IPS DF 6.9 (cell line): ENCODE measurements around the gene NLRP2B.
"Not testable (repeated sequence)": the region's sequence is repeated elsewhere in the genome, so short reads cannot be mapped to it uniquely, and the experiment has no call there.

ENCODE experiments used
- DNase-seq: peaks from one replicate; pipeline ENCODE4 v3.0.0-alpha.2; 2013; ENCODE audit warnings: low read depth, low spot score
- H3K27ac ChIP-seq: one replicate; pipeline ENCODE4 v1.5.1; 2013; ENCODE audit warnings: low read length, control low read depth
- H3K27me3 ChIP-seq: 2 replicates; pipeline ENCODE4 v1.6.1; 2013; ENCODE audit warnings: mild to moderate bottlenecking, low read length; ENCODE audit not compliant: control insufficient read depth, insufficient read depth
- H3K36me3 ChIP-seq: 2 replicates; pipeline ENCODE4 v1.6.1; 2013; ENCODE audit warnings: low read length; ENCODE audit not compliant: control insufficient read depth, insufficient read depth
- H3K4me1 ChIP-seq: 2 replicates; pipeline ENCODE4 v1.6.1; 2013; ENCODE audit warnings: low read length; ENCODE audit not compliant: control insufficient read depth, insufficient read depth
- H3K4me3 ChIP-seq: 2 replicates; pipeline ENCODE4 v1.5.1; 2013; ENCODE audit warnings: mild to moderate bottlenecking, low read length
- H3K9me3 ChIP-seq: 2 replicates; pipeline ENCODE4 v1.6.1; 2013; ENCODE audit warnings: low read length, inconsistent platforms; ENCODE audit not compliant: control insufficient read depth, insufficient read depth
- WGBS: extraction: QIAGEN DNeasy Blood & Tissue Kit; methylation state at CpG from one replicate; pipeline ENCODE4 v1.1.7; 2013; ENCODE audit warnings: mixed read lengths, missing lambda C conversion rate; ENCODE audit not compliant: insufficient read length, insufficient coverage; 5-methylcytosine and 5-hydroxymethylcytosine counted together

The NLRP2B gene

GRCh38 chrX:57680160-57680559, at the start of gene NLRP2B:
NLRP2B (minus strand) TSS chrX:57680260.
- no peaks in the 10 kb centered on the region for H3K27me3 ChIP-seq
- DNase-seq, result no peak
- H3K4me3 ChIP-seq, result no peak within 1 kb of the TSS
- no peak within 1 kb of the TSS for H3K27ac ChIP-seq
- no peaks in the 10 kb centered on the region for H3K36me3 ChIP-seq
- H3K9me3 ChIP-seq, result no peaks in the 10 kb centered on the region
- H3K4me1 ChIP-seq, result no peaks in the 10 kb centered on the region
- no CpG with 5 or more reads among the region's 6 CpGs for WGBS

GRCh38 chrX:57725995-57726394, 45.9 kb upstream of the NLRP2B start:
- H3K4me1 ChIP-seq, H3K27ac ChIP-seq, H3K9me3 ChIP-seq, H3K4me3 ChIP-seq, H3K36me3 ChIP-seq, DNase-seq, H3K27me3 ChIP-seq: not testable (repeated sequence)
- WGBS, result no CpG with 5 or more reads among the region's 3 CpGs

GRCh38 chrX:57681341-57681740, 1.3 kb upstream of the NLRP2B start:
- Histone ChIP-seq H3K27ac (no peak overlapping the region), H3K4me3 (no peak overlapping the region), H3K27me3 (no peaks in the 10 kb centered on the region), H3K9me3 (no peaks in the 10 kb centered on the region), H3K36me3 (no peaks in the 10 kb centered on the region), H3K4me1 (no peaks in the 10 kb centered on the region)
- no CpG with 5 or more reads among the region's 2 CpGs for whole genome bisulfite sequencing
- no peak for DNase-seq

GRCh38 chrX:57678686-57679428, 1.2 kb downstream of the NLRP2B start:
- no peaks in the 10 kb centered on the region for H3K4me1 ChIP-seq
- no peak overlapping the region for H3K4me3 ChIP-seq
- no peaks in the 10 kb centered on the region for H3K27me3 ChIP-seq
- no CpG with 5 or more reads among the region's 37 CpGs for WGBS
- H3K27ac ChIP-seq, result no peak overlapping the region
- no peaks in the 10 kb centered on the region for H3K9me3 ChIP-seq
- H3K36me3 ChIP-seq, result no peaks in the 10 kb centered on the region
- no peak for DNase-seq

GRCh38 chrX:57677132-57677858, 2.8 kb downstream of the NLRP2B start:
- DNase-seq, result no peak
- Histone ChIP-seq H3K4me3 (no peak overlapping the region), H3K27ac (no peak overlapping the region), H3K36me3 (no peaks in the 10 kb centered on the region), H3K4me1 (no peaks in the 10 kb centered on the region), H3K27me3 (no peaks in the 10 kb centered on the region), H3K9me3 (no peaks in the 10 kb centered on the region)
- no CpG with 5 or more reads among the region's 8 CpGs for WGBS

GRCh38 chrX:57675320-57675719, 4.7 kb downstream of the NLRP2B start:
- no CpG with 5 or more reads among the region's 2 CpGs for WGBS
- no peaks in the 10 kb centered on the region for H3K27me3 ChIP-seq
- H3K9me3 ChIP-seq, result no peaks in the 10 kb centered on the region
- DNase-seq, result no peak
- H3K4me1 ChIP-seq, result no peaks in the 10 kb centered on the region
- H3K27ac ChIP-seq, result no peak overlapping the region
- H3K36me3 ChIP-seq, result no peaks in the 10 kb centered on the region
- H3K4me3 ChIP-seq, result no peak overlapping the region

- H3K27me3 ChIP-seq, result no peaks in the 10 kb centered on the region
- WGBS, result no CpG with 5 or more reads among the region's 5 CpGs
Observed at GRCh38 chrX:57674861-57675260, 5.2 kb downstream of the NLRP2B start.

GRCh38 chrX:57669961-57670360, 10.1 kb downstream of the NLRP2B start:
- Histone ChIP-seq H3K9me3 (no peaks in the 10 kb centered on the region), H3K27ac (no peak overlapping the region), H3K36me3 (no peaks in the 10 kb centered on the region), H3K4me3 (no peak overlapping the region), H3K27me3 (no peaks in the 10 kb centered on the region), H3K4me1 (no peaks in the 10 kb centered on the region)
- WGBS, result no CpG with 5 or more reads among the region's 1 CpG
- no peak for DNase-seq

More at GRCh38 chrX:57674861-57675260, 5.2 kb downstream of the NLRP2B start:
- no peak for DNase-seq
- Histone ChIP-seq H3K9me3 (no peaks in the 10 kb centered on the region), H3K27ac (no peak overlapping the region), H3K36me3 (no peaks in the 10 kb centered on the region), H3K4me3 (no peak overlapping the region), H3K4me1 (no peaks in the 10 kb centered on the region)

GRCh38 chrX:57667010-57667409, 13.1 kb downstream of the NLRP2B start:
- Histone ChIP-seq H3K4me3 (no peak overlapping the region), H3K36me3 (no peaks in the 10 kb centered on the region), H3K4me1 (no peaks in the 10 kb centered on the region), H3K27ac (no peak overlapping the region), H3K9me3 (no peaks in the 10 kb centered on the region), H3K27me3 (no peaks in the 10 kb centered on the region)
- WGBS, result no CpG with 5 or more reads among the region's 1 CpG
- DNase-seq, result no peak

- no CpG with 5 or more reads among the region's 2 CpGs for WGBS
Observed at GRCh38 chrX:57655065-57655464, 25.0 kb downstream of the NLRP2B start.

More at GRCh38 chrX:57655065-57655464, 25.0 kb downstream of the NLRP2B start:
- Histone ChIP-seq H3K27me3 (no peaks in the 10 kb centered on the region), H3K27ac (no peak overlapping the region), H3K36me3 (no peaks in the 10 kb centered on the region), H3K4me1 (no peaks in the 10 kb centered on the region), H3K4me3 (no peak overlapping the region), H3K9me3 (no peaks in the 10 kb centered on the region; the same call in 1 of the 2 replicates)
- no peak for DNase-seq
